CD14-positive monocyte (primary cell): Measurements from ENCODE around the gene RAB11FIP5. TPM values are rescaled to one million over a fixed set of nuclear protein-coding genes. Genes with fewer than 3 reads are reported as not detected.

Experiments
- DNase-seq, 3 donors: peaks; one replicate each; pipeline ENCODE4 v3.0.0-alpha.2; 2011 to 2022
- H2AFZ ChIP-seq: 2 replicates; pipeline ENCODE4 v1.6.0; 2012; ENCODE audit warnings: mild to moderate bottlenecking, low read depth, low read length, inconsistent platforms; ENCODE audit not compliant: insufficient read depth, poor library complexity, severe bottlenecking
- H3K27ac ChIP-seq, 2 donors: 1 replicate in 1 of 2; 2 replicates in 1 of 2; pipeline ENCODE4 v1.5.1; 2012 to 2013; ENCODE audit warnings: low read length in 2 of 2, control low read depth in 1 of 2, inconsistent platforms in 1 of 2, low read depth in 1 of 2, mild to moderate bottlenecking in 1 of 2
- H3K27me3 ChIP-seq, 2 donors: one replicate each; pipeline versions ENCODE4 v1.6.0 to v1.6.1; 2011 to 2013; ENCODE audit warnings: low read length in 2 of 2; ENCODE audit not compliant: control insufficient read depth in 2 of 2, insufficient read depth in 2 of 2
- H3K36me3 ChIP-seq, 2 donors: replicated peaks in 1 of 2; 1 replicate in 1 of 2; 2 replicates in 1 of 2; pipeline versions ENCODE4 v1.5.1 to v1.6.1; 2012 to 2013; ENCODE audit warnings: low read length in 2 of 2, control low read depth in 1 of 2, inconsistent platforms in 1 of 2, mild to moderate bottlenecking in 1 of 2; ENCODE audit not compliant: insufficient read depth in 2 of 2, control insufficient read depth in 1 of 2
- H3K4me1 ChIP-seq, 2 donors: 1 replicate in 1 of 2; 2 replicates in 1 of 2; pipeline versions ENCODE4 v1.5.1 to v1.6.1; 2012 to 2013; ENCODE audit warnings: low read length in 2 of 2, control low read depth in 1 of 2, inconsistent platforms in 1 of 2, mild to moderate bottlenecking in 1 of 2, moderate library complexity in 1 of 2; ENCODE audit not compliant: insufficient read depth in 2 of 2, control insufficient read depth in 1 of 2
- H3K4me2 ChIP-seq: replicated peaks from 2 replicates; pipeline ENCODE3; 2012; ENCODE audit warnings: low read length, moderate library complexity, mild to moderate bottlenecking; ENCODE audit not compliant: poor library complexity, severe bottlenecking; ENCODE audit errors: extremely low read depth
- H3K4me3 ChIP-seq, 3 experiments: fragments of 200-600 bp in 1 of 3; sonication (generic) in 1 of 3; replicated peaks in 1 of 3; 1 replicate in 2 of 3; 2 replicates in 1 of 3; pipeline ENCODE4 v1.5.1; 2011 to 2013; ENCODE audit warnings: low read length in 3 of 3, mild to moderate bottlenecking in 3 of 3, control low read depth in 2 of 3, low read depth in 2 of 3, inconsistent platforms in 1 of 3, moderate library complexity in 1 of 3
- H3K79me2 ChIP-seq: 2 replicates; pipeline ENCODE4 v1.6.0; 2012; ENCODE audit warnings: mild to moderate bottlenecking, control low read depth, inconsistent platforms, low read length, moderate library complexity; ENCODE audit not compliant: insufficient read depth
- H3K9ac ChIP-seq: 2 replicates; pipeline ENCODE4 v1.6.0; 2017; ENCODE audit warnings: low read length, mild to moderate bottlenecking; ENCODE audit not compliant: insufficient read depth, poor library complexity, severe bottlenecking
- H3K9me3 ChIP-seq, 2 donors: replicated peaks in 1 of 2; 1 replicate in 1 of 2; 2 replicates in 1 of 2; pipeline versions ENCODE4 v1.5.1 to v1.6.1; 2012 to 2013; ENCODE audit warnings: low read length in 2 of 2, control low read depth in 1 of 2; ENCODE audit not compliant: control insufficient read depth in 1 of 2, insufficient read depth in 1 of 2
- H4K20me1 ChIP-seq: 2 replicates; pipeline ENCODE4 v1.6.0; 2012; ENCODE audit warnings: mild to moderate bottlenecking, low read length, control low read depth, moderate library complexity; ENCODE audit not compliant: insufficient read depth
- H3K27ac Mint-ChIP-seq, 7 donors: one replicate each; pipeline ENCODE4 v1.8.0; 2020; ENCODE audit warnings: mild to moderate bottlenecking in 7 of 7, mixed read lengths in 7 of 7, moderate library complexity in 6 of 7, inconsistent platforms in 2 of 7
- H3K27me3 Mint-ChIP-seq, 3 donors: one replicate each; pipeline ENCODE4 v1.8.0; 2021 to 2022; ENCODE audit warnings: low read depth in 3 of 3, mild to moderate bottlenecking in 3 of 3, mixed read lengths in 3 of 3, moderate library complexity in 3 of 3, inconsistent platforms in 1 of 3
- H3K36me3 Mint-ChIP-seq, 2 donors: one replicate each; pipeline ENCODE4 v1.8.0; 2020; ENCODE audit warnings: mixed read lengths in 2 of 2, inconsistent platforms in 1 of 2, mild to moderate bottlenecking in 1 of 2
- H3K4me1 Mint-ChIP-seq: one replicate; pipeline ENCODE4 v1.8.0; 2020; ENCODE audit warnings: mild to moderate bottlenecking, mixed read lengths
- H3K4me3 Mint-ChIP-seq, 2 donors: one replicate each; pipeline ENCODE4 v1.8.0; 2020; ENCODE audit warnings: mild to moderate bottlenecking in 2 of 2, mixed read lengths in 2 of 2, moderate library complexity in 1 of 2
- H3K9me3 Mint-ChIP-seq, 7 donors: one replicate each; pipeline ENCODE4 v1.8.0; 2020 to 2022; ENCODE audit warnings: mixed read lengths in 7 of 7, mild to moderate bottlenecking in 6 of 7, moderate library complexity in 6 of 7, inconsistent platforms in 2 of 7
- WGBS: methylation state at CpG from one replicate; pipeline ENCODE4 v1.1.5; 2013; ENCODE audit warnings: missing lambda C conversion rate; ENCODE audit not compliant: insufficient coverage; 5-methylcytosine and 5-hydroxymethylcytosine counted together
- intact Hi-C, 2 donors: fragments of 100-400 bp; cut with micrococcal nuclease; formaldehyde crosslinking; loops; one replicate each; pipeline versions ENCODE4 v1.15.0 to v1.15.1; 2023
- polyA plus RNA-seq, 3 donors: library from polyadenylated mRNA; depleted of rRNA in 1 of 3; unstranded in 2 of 3; stranded (reverse) in 1 of 3; fragments of 300-500 nt in 2 of 3; fragments of >200 nt in 1 of 3; fragmentation: Illumina TruSeq in 2 of 3; gene quantifications; 1 replicate in 2 of 3; 2 replicates in 1 of 3; pipeline ENCODE4 v1.2.3, GENCODE V29; 2012 to 2021
- TF ChIP-seq, protein P1 (sequence below): fragments of 200-600 bp; IDR thresholded peaks from one replicate; pipeline ENCODE4 v1.8.0; 2022; ENCODE audit warnings: antibody characterized with exemption, mild to moderate bottlenecking

RAB11FIP5 gene
- polyA plus RNA-seq, 3 donors, result 0.57 to 0.93 (median 0.61) TPM

GRCh38 chr2:73031095-73031678 lies 81.6 kb downstream of the RAB11FIP5 start:
- Histone ChIP-seq H2AFZ (no peak overlapping the region), H3K4me1 (peaks cover 58 to 59% of the 10 kb centered on the region in 2 donors), H3K4me2 (no peak overlapping the region), H3K36me3 (peaks cover 11 to 22% of the 10 kb centered on the region in 2 donors), H3K9me3 (no peaks in the 10 kb centered on the region), H3K27ac (peak overlapping the region in 1 of 2 donors; percentile 92), H4K20me1 (no peaks in the 10 kb centered on the region), H3K79me2 (no peaks in the 10 kb centered on the region), H3K9ac (no peak overlapping the region), H3K27me3 (no peaks in the 10 kb centered on the region), H3K4me3 (no peak overlapping the region)
- DNase-seq, result no peak
- intact Hi-C loops, result loop anchor here in 1 of 2 donors (5.0 kb wide), 1 partner anchor 36 kb away; no protein-coding TSS in a partner anchor
- Mint-ChIP-seq H3K36me3 (peaks cover 21 to 40% of the 10 kb centered on the region in 2 donors), H3K4me3 (no peak overlapping the region), H3K9me3 (peaks cover 0 to 4% (median 0%) of the 10 kb centered on the region in 7 donors), H3K27me3 (peaks cover 0 to 1% (median 0%) of the 10 kb centered on the region in 3 donors), H3K27ac (peak overlapping the region in 3 of 7 donors; percentile 26 to 42 (median 36)), H3K4me1 (peaks cover 67% of the 10 kb centered on the region)
- TF ChIP-seq, protein P1, sequence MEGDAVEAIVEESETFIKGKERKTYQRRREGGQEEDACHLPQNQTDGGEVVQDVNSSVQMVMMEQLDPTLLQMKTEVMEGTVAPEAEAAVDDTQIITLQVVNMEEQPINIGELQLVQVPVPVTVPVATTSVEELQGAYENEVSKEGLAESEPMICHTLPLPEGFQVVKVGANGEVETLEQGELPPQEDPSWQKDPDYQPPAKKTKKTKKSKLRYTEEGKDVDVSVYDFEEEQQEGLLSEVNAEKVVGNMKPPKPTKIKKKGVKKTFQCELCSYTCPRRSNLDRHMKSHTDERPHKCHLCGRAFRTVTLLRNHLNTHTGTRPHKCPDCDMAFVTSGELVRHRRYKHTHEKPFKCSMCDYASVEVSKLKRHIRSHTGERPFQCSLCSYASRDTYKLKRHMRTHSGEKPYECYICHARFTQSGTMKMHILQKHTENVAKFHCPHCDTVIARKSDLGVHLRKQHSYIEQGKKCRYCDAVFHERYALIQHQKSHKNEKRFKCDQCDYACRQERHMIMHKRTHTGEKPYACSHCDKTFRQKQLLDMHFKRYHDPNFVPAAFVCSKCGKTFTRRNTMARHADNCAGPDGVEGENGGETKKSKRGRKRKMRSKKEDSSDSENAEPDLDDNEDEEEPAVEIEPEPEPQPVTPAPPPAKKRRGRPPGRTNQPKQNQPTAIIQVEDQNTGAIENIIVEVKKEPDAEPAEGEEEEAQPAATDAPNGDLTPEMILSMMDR, result no peak
- 100% methylated on average over 2 of the region's 3 CpGs for WGBS

GRCh38 chr2:73028841-73029240 lies 83.9 kb downstream of the RAB11FIP5 start:
- TF ChIP-seq, protein P1, result no peak
- DNase-seq, result no peak
- Mint-ChIP-seq H3K4me3 (no peak overlapping the region), H3K27ac (peak overlapping the region in 4 of 7 donors; percentile 21 to 72 (median 60)), H3K36me3 (peaks cover 27 to 57% of the 10 kb centered on the region in 2 donors), H3K27me3 (peaks cover 0 to 3% (median 0%) of the 10 kb centered on the region in 3 donors), H3K9me3 (peaks cover 0 to 4% (median 0%) of the 10 kb centered on the region in 7 donors), H3K4me1 (peaks cover 44% of the 10 kb centered on the region)
- Histone ChIP-seq H3K36me3 (peaks cover 14 to 38% of the 10 kb centered on the region in 2 donors), H3K4me3 (no peak overlapping the region), H3K4me1 (peaks cover 35 to 36% of the 10 kb centered on the region in 2 donors), H2AFZ (no peak overlapping the region), H3K79me2 (no peaks in the 10 kb centered on the region), H4K20me1 (no peaks in the 10 kb centered on the region), H3K27ac (peak overlapping the region in 1 of 2 donors; percentile 9), H3K9ac (no peak overlapping the region), H3K9me3 (no peaks in the 10 kb centered on the region), H3K4me2 (no peak overlapping the region), H3K27me3 (no peaks in the 10 kb centered on the region)
- intact Hi-C loops, result no loop called here
- WGBS, result 66% methylated on average over 10 of the region's 10 CpGs
